ENCODE measurements around the gene TRIM71.

The TRIM71 gene

GRCh38 chr3:32869513-32870047 is 51.8 kb downstream of the TRIM71 start:
- DNase-seq = no peak

DNA sequence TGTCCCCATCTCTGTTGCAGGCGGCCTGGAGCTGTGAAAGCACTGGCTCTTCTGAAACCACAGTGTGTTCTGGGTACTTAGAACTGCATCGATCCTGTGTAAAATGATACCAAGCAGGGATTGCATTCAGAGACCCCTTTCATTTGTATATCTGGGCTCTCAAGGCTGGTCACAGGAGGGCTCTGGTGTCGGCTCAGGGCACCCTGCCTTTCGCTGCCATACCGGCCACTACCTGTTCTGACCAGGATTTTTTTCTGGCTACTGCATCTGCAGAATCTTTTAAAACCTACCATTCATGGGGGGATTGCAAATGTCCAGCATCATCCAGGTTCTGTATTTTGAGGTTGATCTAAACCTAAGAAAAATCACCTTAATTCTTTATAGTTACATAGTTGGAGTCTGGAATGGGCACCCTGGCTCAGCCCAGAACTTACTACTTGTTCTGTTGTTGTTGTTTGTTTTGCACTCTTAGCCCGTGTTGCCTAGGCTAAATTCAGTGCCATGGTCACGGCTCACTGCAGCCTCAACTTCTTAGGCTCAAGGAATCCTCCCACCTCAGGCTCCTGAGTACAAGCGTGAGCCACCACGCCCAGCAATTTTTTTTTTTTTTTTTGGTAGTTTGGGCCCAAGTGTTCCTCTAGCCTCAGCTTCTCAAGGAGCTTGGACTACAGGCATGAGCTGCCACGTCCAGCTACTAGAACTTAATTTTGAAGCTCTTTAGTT is 52.7 kb downstream of the TRIM71 start:
- no peak for DNase-seq

DNA sequence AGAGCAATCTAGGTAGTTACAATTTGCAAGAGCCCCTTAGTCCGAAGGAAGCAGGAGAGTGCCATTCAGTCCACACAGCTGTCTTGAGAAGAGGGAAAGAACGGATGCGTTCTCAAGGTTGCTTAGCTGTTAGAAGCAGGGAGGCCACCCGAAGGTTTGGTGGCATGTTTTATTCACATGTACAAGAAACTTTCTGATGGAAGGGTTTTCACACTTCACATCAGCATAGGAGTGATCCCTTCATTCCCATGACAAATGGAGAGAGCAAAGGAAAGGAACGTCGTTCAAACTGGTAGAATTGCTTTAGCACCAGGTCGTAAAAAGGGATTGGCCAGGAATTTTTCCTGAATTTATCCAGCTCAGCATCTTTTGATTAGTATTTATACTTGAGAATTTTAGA is 53.5 kb downstream of the TRIM71 start:
- no peak for DNase-seq

DNA sequence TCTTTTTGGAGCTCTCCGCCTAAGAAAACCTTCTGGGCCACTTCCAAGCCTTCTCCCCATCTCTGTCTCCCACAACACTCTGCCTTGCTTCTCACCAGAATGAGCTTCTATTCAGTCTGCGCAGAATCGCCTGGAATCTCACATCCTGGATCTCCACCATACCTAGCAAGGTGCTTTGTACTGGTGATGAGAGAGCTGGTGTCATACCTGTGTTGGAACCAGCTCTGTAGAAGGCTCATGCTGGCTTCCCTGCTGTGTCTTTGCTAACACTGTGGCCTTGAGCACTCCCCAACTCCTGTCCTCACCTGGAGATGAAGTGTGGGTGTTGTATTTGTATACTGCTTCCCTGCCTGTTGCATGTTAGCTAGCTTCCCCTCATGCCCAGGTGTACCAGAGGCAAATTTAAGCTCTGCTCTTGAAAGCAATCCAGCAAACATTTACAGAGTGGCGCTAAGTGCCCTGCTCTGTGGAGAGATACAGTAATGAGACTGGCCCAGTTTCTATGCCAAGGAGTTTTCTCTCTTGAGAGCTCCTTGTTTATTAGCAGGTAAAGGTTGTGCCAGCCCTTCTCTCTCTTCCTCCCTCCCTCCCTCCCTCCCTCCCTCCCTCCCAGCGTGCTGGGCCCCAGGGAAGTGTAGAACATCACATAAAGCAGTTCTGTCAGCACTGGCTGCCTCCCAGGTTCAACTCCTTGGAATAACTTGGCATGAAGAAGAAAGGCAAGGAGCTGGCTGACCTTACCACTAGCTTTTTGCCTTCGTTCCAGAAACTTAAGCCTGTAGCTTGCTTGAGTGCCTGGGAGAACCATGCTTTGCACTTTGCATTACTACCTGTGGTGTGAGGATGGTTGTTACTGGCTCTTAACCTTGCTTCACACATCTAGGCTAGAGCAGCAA is 54.9 kb downstream of the TRIM71 start:
- DNase-seq = no peak

- peak; percentile 42 for DNase-seq
These were observed 55.8 kb downstream of the TRIM71 start for GRCh38 chr3:32873531-32874130.

- DNase-seq = no peak
These were observed 59.1 kb downstream of the TRIM71 start for GRCh38 chr3:32876920-32877319.

DNA sequence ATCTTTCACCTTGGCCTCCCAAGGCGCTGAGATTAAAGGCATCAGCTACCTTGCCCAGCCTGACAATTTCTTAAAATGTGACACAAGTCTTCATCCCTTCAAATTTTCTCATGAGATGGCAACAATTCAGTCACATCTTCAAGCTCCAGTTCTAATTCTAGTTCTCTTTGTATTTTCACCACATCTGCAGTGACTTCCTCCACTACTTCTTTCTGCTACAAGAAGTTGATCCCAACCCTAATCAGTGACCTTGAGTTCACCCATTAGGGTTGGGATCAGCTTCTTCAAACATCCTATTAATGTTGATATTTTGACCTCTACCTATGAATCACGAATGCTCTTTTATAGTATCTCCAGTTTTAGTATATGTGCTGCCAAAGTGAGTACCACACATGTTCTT is 59.8 kb downstream of the TRIM71 start:
- no peak for DNase-seq

GRCh38 chr3:32880225-32880624 is 62.4 kb downstream of the TRIM71 start:
- no peak for DNase-seq

- no peak for DNase-seq
These were observed 63.8 kb downstream of the TRIM71 start for GRCh38 chr3:32881624-32882023.

GRCh38 chr3:32882189-32882588 is 64.4 kb downstream of the TRIM71 start:
- DNase-seq = no peak

GRCh38 chr3:32882603-32883025 is 64.8 kb downstream of the TRIM71 start:
- no peak for DNase-seq

GRCh38 chr3:32883817-32884216 is 66.0 kb downstream of the TRIM71 start:
- no peak for DNase-seq

DNA sequence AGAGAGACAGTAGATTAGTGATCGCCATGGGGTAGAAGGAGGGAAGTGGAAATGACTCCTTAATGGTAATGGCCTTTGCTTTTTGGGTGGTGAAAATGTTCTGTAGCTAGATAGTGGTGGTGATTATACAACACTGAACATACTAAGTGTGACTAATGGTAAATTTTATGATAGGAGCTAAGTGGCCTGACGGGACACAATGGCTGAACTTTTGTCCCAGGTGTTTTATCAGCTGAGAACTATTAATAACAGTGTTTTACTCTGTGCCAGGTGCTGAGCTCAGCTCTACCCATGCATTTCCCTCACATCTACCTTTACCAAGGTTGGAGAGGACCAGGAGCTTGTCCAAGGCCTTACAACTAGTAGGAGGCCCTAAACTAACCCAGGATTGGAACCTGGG is 66.8 kb downstream of the TRIM71 start:
- DNase-seq = no peak

DNA sequence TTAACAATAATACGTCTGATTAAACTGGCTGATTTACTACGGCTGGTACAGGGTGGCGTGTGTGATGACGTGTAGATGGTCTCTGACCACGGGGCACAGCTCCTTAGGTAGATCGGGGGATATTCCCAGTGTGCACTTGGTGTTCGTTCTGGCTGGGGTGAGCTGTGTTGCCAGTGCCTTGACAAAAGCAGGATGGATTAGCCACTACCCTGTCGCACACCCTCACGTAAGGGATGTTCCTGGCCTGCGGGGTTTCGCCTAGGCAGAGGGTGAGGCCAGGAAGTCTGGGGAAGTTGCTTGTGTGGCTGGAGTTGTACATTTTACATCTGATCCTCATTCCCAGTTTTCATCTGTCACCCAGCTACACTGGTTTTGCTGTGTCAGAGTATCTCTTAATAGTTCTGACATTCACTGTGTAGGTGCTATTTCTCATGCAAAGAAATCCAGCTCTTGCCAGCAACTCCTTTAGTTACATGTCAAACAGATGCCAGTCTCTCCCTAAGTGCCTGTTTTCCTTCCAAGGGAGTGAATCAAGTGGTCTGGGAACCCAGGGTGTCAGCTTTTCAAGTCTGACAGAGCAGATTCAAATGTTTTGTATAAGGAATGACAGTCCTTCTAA is 67.6 kb downstream of the TRIM71 start:
- no peak for DNase-seq

DNA sequence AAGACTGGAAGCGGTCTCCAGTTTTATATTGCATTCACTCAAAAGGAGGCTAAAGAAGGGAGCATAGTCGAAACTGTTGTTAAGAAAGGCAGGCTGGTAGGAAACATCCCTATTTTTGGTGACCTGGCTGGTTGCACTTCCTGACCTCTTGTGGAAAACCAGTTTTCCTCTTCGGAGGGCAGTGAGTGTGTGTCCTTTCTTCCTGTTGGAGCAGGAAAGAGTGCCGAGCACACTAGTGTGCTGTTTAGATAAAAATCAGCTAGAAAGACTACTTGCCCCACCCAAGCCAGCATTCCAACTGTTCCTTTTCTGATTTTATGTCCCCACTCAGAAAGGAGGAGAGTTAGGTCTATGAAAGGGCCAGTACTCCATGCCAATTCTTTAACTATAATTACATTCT is 68.5 kb downstream of the TRIM71 start:
- no peak for DNase-seq

DNA sequence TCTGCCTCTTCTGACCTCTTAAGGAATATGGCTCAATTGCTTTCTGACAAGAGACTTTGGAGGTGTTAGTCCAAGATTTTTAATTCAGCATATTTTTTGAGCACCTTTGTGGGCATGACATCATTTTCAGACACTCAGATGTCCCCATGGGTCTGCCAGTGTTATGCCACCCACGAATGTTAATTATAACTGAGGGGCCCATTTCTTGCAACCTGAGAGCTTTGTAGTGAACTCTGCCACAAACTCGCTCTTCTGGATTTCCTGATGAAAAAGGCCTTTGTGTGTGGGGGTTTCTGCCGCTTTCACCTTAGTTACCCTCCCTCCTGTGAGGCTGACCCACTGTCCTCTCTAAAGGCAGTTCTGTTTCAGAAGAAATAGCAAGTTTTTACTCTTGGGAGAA is 69.1 kb downstream of the TRIM71 start:
- DNase-seq = no peak

DNA sequence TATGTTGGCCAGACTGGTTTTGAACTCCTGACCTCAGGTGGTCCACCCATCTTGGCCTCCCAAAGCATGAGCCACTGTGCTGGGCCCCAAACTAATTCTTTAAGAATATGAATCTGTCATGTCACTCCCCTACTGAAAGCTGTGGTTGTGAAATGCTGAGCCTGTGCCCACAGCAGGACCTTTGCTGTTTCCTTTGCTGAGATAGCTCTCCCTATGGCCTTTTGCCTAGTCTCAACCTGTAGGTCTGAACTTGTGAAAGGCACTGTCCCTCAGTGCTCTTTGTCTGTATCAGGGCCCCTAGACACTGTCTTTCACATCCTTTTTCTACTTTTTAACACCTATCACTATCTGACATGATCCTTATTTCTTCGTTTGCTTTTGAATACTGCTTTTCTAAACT is 70.9 kb downstream of the TRIM71 start:
- DNase-seq = no peak

DNA sequence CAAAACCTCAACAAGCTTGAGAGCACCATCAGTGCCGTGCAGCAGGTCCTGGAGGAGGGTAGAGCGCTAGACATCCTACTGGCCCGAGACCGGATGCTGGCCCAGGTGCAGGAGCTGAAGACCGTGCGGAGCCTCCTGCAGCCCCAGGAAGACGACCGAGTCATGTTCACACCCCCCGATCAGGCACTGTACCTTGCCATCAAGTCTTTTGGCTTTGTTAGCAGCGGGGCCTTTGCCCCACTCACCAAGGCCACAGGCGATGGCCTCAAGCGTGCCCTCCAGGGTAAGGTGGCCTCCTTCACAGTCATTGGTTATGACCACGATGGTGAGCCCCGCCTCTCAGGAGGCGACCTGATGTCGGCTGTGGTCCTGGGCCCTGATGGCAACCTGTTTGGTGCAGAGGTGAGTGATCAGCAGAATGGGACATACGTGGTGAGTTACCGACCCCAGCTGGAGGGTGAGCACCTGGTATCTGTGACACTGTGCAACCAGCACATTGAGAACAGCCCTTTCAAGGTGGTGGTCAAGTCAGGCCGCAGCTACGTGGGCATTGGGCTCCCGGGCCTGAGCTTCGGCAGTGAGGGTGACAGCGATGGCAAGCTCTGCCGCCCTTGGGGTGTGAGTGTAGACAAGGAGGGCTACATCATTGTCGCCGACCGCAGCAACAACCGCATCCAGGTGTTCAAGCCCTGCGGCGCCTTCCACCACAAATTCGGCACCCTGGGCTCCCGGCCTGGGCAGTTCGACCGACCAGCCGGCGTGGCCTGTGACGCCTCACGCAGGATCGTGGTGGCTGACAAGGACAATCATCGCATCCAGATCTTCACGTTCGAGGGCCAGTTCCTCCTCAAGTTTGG is 72.9 kb downstream of the TRIM71 start:
- no peak for DNase-seq

DNA sequence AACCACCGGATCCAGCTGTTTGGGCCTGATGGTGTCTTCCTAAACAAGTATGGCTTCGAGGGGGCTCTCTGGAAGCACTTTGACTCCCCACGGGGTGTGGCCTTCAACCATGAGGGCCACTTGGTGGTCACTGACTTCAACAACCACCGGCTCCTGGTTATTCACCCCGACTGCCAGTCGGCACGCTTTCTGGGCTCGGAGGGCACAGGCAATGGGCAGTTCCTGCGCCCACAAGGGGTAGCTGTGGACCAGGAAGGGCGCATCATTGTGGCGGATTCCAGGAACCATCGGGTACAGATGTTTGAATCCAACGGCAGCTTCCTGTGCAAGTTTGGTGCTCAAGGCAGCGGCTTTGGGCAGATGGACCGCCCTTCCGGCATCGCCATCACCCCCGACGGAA is 73.6 kb downstream of the TRIM71 start:
- DNase-seq = no peak

DNA sequence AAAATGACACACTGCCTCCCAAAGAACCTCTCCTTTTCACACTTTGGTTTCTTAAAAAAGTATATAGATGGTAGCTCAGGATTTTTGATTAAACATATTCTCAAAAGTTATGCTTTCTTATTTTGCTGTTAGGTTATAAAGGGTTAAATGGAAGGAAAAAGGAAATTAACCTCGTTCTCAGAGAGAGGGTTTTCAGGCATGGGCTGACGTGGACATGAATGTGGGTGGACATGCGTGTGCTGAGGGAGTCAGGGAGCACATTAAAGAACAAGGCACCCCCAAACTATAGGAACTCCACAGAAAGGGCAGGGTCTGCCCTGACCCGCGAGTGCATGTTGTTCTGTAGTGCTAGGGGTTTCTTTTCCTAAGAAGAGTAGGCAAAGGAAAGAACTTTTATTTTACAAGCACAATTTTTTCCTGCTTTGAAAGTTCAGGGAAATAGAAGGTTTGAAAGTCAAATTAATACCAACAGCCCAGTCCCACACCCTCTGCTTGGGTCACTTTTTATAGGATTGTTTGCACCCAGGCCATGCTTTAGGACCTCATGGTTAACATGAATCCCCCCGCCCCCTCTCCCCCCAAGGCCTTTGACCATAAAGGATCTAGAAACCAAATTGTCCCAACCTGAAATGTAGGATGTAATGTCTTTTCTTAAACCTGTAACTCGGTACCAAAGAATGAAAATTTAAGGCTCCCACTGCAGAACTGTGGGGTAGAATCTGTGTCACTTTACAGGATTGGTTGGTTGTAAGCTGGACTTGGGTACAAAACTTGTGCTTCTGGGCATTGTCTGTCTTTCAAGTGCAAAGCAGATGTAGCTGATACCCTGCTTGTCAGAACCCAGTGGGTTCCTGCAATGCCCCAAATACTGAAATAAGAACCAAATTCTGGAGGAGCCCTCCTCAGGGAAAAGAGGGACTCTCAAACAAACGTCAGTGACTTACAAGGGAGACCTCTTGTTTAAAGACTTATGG is 75.1 kb downstream of the TRIM71 start:
- DNase-seq = no peak

GRCh38 chr3:32894977-32895376 is 77.2 kb downstream of the TRIM71 start:
- DNase-seq = no peak

Data from 8988T (cell line).